GM18873 (cell line): Measurements from ENCODE around the gene CDK6.
A peak's percentile ranks its signal among the peaks of the same experiment; 100 is the strongest.

Experiments used
- ATAC-seq: cut with Tn5 transposase; IDR thresholded peaks from one replicate; pipeline ENCODE4 v1.9.1; 2021; ENCODE audit warnings: mild to moderate bottlenecking, moderate library complexity, moderate number of reproducible peaks; ENCODE audit not compliant: unreplicated experiment, low FRiP score

CDK6 gene

DNA sequence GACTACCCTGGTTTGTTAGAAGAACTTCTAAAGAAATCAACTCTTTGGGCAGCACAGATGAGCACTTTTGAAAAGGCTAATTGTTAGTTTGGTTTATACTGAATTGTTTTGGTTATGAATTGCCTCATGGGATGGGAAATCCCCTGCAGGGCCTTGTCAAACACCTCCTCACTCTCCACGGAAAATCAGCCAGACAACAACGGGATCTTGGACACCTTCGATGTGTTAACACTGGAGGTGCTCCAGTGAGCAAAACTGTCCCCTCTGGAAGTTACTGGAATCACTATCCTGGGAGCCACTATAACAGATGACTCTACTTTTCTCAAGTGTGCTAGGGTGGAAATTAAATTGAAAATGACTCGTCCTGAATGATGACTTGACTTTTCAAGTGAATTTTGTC, 38.7 kb downstream of the CDK6 start:
- no peak for ATAC-seq

DNA sequence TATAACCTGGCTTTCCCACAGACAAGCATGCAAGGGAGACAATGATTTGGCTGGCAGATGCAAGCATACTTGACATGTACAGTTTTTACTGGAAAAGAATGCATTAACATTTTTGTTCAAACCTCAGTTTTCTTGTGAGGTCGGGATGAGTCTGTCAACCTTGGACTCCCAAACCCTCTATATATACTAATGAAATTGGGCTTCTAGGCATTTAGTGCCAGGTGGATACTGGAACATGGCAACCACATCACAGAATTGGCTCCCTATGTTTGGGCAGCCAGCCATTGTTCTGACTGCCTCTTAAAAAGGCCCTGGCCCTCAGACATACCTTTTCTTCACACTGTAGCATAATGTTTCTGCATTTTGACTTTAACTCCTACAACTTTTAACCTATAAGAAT, 39.1 kb downstream of the CDK6 start:
- ATAC-seq, result no peak

DNA sequence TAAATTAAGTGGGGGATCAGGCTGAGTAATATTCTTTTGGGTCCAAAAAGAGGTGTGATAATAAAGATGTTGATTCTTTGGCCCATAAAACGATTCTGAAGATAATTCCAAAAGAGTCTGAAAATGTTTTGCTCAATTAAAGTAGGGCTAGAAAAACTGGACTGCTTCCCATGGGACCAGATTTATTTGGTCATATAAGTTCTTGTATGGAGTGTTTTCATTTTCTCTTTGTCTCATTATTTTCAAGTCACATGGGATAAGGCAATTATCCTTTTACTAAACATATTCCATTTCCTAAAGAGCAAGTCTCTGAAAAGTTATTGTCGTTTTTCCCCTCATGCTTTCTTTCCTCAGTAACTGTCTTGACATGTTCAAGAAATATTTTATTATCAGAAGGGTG, 41.5 kb downstream of the CDK6 start:
- no peak for ATAC-seq

DNA sequence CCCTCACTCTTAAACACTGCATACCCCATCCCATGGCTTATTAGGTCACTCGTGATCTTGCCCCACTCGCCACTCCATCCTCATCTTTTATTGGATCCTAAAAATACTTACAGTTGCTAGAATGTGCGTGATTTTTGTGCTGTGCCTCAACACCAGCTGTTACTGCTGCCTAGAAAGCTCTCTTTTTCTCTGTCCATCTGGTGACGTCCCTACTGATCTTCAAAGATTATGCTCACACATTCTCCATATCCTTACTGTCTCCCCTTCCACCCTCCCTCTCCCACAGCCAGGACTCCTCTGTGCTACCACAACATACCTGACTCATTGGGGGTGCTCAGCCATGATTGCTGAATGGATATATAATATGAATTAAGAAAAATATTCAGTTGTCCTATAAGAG, 42.0 kb downstream of the CDK6 start:
- ATAC-seq, result no peak

DNA sequence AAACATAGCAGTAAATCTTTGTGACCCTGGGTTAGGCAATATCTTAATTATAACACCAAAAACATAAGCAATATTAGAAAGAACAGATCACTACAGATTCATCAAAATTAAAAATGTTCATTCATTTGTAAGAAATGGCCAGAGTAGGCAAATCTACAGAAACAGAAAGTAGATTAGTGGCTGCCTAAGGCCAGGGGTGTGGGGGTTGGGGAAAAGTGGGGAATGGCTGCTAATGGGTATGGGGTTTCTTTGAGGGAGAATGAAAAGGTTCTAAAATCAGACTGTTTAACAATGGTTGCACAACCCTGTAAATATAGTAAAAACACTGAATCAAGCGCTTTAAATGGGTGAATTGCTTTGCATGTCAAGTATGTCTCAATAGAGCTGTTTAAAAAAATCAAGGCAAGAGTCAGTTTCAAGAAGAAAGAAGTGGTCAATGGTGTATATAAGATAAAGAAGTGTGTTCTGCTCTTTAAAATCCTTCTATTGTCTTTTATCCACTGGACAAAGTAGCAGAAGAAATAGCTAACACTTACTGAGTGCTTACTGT, 42.6 kb downstream of the CDK6 start:
- no peak for ATAC-seq

DNA sequence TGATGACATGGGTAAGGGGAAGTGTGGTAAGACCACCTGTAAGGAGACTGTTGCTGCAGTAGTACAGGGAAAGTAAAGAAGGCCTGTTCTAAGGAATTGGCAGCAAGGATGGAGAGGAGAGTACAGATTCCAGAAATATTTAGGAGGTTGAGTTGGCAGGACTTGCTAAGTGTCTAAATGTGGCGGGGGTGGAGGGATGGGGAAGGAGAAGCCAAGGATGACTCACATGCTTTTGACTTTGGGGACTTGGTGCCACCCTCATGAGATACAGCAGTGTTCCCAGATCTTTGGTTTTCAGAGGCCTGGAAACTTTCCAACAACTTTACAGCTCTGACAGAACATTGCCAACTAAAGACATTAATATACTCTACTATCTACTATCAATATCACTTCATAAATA, 45.4 kb downstream of the CDK6 start:
- ATAC-seq, result no peak

DNA sequence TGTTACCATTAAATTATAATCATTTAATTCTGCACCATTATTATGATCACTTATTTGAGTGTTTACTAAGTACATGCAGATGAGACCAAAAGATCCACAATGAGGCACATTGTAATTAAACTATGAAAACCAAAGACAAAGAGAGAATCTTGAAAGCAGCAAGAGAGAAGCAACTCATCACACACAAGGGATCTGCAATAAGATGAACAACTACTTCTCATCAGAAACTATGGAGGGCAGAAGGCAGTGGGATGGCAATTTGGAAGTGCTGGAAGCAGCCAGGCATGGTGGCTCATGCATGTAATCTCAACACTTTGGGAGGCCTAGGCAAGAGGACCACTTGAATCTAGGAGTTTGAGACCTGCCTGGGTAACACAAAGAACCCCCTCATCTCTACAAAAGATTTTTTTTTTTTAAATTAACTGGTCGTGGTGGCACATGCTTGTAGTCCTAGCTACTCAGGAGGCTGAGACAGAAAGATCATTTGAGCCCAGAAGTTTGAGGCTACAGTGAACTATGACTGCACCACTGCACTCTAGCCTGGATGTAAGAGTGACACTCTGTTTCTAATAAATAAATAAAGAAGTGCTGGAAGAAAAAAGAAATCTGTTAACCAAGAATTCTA, 47.7 kb downstream of the CDK6 start:
- ATAC-seq, result no peak

DNA sequence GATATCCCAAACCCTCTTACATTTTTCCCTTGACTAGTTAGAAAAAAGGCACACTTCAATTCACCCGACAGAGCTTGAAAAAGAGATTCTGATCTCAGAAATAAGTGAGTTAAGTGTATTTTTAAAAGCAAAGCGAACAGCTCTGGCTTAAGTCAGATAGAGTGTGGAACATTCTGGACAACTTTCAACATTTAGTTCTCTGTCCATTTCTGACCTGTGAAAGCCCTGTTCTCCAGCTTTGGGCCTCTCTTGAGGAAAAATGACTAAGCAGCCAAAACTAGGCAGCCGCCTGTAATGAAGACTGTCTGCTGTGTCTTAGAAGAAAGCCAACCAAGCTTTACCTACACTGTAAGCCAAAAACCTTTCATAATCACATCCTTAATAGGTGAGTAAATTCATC, 50.5 kb downstream of the CDK6 start:
- ATAC-seq, result no peak

DNA sequence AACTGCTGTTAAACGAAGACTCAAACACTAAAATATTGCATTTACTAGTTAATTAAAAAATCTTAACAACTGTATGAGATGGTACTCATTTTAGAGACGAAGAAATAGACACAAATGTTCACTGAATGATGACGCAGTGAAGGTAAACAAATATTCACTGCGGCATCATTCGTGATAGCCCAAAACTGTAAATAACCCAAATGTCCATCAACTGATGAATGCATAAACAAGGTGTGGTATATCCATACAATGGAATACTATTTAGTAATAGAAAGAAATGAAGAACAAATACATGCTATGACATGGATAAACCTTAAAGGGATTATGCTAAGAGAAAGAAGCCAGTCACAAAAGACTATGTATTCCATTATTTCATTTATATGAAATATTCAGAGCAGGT, 51.4 kb downstream of the CDK6 start:
- no peak for ATAC-seq

DNA sequence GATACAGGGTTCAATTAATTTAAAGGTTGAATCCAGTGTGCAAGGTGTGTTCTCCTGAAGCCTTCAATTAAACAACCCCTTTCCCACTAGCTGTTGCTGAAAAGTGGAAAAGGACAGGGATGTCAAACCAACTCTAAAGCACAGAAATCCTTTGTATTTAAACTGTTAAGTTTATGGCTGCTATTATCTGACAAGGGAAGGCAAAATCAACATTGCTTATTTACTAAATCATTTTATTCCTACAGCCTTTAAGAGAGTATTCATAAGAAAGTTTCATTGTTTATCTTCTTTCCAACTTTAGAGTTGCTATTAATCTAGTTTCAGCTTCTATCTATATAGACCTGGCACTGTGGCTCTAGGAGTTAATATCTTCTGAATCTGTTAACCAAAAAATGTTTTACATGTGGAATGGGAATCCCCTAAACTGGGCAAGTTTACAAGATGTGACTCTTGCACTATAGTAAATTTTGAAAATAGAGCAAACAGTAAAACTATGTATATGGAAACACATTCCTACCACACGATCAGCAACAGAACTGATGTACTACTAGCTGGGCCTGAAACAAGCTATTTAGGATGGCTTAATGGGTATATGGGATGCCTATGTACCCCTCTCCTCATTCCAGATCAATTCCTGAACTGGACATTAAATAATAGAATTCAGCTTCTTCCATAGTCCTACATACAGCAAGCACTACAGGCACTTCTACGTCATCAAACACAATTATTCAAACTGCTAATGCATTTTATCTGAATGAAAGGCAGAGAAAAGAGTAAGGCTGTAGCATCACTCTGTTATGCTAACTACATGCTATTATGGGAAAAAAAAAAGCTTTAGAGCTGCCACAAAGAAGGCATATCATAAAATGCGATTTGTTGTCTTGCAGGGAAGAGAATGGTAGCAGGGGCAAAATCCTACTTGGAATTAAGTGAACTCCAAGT, 52.8 kb downstream of the CDK6 start:
- ATAC-seq, result no peak

DNA sequence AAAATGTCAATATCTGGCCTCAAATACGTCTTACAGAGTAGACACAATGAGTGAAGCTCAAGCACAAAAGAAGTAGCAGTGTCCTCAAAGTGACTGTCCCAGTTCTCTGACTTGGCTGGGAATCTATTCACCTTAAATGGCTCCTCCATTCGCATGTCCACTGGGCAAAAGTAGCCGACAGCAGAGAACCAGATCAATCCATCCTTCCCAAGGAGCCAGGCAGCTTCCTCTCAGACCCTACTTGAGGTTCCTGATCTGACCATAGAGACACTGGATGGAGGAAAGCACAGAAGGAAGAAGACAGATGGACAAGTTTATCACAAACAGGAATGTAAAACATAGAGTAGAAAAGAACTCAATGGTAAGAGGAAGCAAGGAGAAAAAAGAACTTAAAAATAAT, 53.5 kb downstream of the CDK6 start:
- ATAC-seq, result no peak

DNA sequence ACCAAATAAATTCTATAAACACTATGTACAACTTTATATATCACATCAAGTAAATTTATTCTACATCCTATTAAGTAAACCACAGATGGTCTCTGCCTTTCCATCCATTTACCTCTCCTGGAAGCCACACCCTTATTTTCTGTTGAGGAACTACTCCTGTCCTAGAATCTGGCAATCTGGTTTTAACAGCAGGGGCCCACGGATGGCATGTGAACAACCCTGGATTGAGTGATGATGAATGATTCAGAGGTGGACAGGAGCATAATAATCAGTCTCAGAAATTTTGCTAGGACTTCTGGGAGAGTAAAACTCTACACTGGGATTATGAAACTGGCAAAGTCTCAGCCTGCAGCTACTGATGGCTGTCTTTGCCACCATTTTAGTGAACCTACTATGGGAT, 54.1 kb downstream of the CDK6 start:
- ATAC-seq, result no peak

DNA sequence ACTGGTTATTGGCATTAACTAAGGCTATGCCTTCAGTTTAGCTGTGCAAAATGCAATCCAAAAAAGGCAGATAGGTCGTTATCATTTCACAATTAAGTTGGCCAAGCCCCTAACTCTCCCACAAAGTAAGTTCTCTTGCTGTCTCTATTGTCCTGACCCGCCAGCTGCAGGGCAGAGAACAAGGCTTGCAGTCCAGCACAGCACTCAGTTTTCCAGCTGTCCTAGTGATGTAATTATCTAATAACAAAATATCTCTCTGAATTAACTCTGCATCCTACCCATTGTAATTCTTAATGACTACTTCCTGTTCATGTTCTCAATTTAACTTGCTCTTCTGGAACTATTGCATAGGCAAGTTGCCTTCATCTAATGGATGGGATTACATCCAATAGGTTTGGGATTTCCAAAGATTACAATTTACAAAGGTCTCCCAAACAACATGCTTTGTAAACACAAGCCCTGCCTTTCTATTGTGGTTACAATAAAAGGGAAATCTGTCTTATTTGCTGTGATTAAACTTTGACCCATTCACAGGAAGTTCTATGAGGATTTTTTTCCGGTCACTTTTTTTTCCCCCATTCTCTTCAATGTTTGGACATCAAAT, 55.2 kb downstream of the CDK6 start:
- no peak for ATAC-seq

DNA sequence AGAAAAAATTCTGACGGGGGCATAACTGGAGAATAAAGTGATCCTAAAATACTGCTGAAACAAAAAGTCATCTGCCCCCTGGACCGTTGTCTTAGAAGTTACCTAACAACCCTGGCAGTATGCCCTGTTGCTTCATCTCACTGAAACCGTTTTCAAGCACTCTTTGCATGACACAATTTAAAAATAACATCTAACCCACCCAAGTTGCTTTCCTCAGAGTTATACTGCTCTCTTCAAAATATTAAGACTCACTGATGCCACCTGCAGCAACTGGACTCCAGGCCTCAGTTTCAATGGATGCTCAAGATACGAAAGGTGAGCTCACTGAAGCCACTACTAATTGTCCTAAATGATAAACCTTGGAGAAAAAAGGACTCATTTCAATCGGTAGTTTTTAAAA, 57.4 kb downstream of the CDK6 start:
- ATAC-seq, result no peak

DNA sequence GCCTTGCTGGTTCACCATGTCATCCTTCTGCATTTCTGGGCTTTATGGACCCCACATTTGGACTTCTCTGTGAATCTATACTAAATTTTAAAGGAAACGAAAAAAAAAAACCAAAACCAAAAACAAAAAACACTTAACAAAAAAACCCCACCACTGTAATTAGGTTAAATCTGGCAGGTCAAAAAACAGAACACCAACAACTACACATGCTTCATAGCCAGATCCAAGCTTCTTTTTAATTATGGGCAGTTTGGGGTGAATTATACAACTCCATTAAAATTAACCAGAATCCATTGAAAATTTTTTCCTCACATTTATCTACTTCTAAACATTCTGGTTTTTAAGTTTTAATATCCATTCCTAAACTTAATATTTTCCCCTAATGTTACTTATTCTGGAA, 58.4 kb downstream of the CDK6 start:
- ATAC-seq, result no peak

DNA sequence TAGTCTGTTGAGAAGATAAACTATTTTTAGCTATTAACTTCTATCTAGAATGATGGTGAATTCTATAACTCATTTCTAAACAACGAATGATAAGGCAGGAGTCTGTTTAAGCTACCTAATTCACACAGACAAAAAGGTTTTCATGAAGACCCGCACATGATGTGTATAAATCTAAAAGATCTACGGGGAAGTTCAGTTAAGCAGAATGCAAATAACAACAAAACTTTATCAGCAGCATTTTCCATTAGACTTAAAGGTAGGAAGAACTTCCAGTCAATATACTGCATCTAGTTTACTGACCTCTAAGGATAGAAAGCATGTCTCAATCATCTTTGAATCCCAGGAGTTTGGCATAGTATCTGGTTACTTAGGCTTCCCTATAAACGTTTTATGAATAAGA, 62.6 kb downstream of the CDK6 start:
- no peak for ATAC-seq

DNA sequence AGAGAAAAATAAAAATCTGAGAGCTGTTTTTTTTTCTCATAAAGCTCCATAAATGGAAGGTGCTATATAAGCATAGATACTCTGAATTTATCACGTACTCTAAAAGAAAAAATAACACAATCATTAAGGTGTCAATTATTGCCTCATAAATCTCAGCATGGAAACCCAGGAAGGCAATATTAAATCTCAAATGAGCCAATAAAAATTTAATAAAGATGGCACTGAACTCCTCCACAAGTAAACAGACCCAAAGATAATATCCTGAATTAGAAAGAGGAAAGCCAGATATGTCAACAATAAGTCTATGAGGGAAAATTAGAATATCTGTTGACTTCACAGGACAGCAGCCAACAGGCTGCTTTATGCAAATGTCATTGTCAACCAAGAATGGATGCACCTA, 66.5 kb downstream of the CDK6 start:
- ATAC-seq, result no peak

DNA sequence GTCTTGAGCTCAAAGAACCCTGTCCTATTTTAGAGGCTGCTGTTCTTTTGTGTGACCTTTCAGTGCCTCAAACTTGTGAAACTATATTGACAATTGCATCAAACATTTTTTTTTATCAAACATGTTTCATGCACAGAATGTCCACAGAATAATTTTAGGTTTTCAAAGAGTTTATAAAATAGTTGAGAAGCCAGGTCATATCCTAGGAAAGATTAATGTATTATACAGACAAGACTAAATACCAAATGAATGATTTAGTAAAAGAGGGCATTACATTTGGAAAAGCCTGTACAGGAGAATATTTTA, 67.0 kb downstream of the CDK6 start:
- no peak for ATAC-seq

DNA sequence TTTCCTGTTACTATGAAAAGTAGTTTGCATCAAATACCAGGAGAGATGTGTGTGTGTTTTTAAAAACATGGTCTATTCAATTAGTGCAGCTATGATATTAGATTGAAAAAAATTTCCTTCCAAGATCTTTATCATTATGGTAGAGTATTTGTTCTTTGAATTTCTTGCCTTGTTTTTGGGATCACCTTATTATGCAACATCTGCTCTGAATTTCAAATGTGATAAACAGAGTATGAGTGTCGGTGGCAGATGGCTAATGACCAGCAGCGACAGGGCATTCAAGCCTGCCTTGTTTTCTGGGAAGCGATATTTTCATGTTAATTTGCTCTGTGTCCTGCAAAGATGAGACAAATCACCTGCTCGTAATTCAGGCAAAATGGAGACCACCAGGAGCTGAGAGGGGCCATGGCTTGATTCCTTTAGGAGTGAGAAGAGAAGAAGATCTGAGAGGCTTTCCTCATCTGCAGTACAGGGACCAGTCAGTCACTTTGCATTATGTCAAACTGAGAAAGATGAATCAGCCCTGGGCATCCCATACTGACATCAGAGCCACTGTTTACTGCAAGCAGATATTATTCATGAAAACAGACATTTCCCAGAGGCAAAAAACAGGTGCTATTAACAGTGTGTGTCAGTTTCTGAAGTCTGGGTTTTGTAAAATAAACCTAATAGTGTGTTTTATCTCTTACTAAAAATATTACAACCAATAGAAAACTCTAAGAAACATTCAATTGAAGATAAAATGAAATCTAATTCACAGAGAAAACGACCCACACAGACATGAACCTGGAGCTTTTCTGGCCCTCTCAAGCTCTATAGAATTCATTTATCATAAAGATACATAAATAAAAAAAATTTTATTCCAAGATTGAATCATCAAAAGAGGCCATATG, 67.6 kb downstream of the CDK6 start:
- ATAC-seq, result peak; percentile 94

DNA sequence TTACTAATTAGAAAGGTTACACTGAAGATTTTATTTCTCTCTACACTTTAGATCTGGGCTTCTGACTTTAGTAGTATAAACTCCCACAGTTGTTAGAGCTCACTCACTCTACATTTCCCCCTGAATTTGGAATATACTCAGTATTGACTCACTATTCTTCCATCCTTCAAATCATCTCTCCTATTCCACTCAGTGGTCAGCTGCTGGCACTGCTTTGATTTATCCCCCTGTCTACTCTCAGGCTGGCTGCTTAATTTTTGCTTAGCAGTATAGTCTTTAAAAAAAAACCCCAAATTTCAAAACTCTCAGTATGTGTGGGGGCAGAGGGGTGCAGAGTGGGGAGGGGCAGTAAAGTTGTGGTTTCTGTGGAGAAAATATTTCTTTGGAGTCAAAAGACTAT, 68.9 kb downstream of the CDK6 start:
- no peak for ATAC-seq
